Spleen (tissue), 11 donors: ENCODE measurements around the gene VRK1. TPM values are rescaled to one million over a fixed set of nuclear protein-coding genes. Genes with fewer than 3 reads are reported as not detected.

Experiments used
- DNase-seq: peaks from one replicate; pipeline ENCODE4 v3.0.0-alpha.2; 2020
- H3K27ac ChIP-seq, 8 donors: fragments of 200-600 bp; sonication (generic) in 7 of 8; 1 replicate in 4 of 8; 2 replicates in 4 of 8; pipeline versions ENCODE4 v1.5.0 to v1.8.0; 2016 to 2021; ENCODE audit warnings: inconsistent platforms in 4 of 8, mild to moderate bottlenecking in 4 of 8, moderate library complexity in 1 of 8
- H3K27me3 ChIP-seq, 7 donors: fragments of 200-600 bp; sonication (generic) in 6 of 7; replicated peaks in 1 of 7; 1 replicate in 4 of 7; 2 replicates in 3 of 7; pipeline versions ENCODE4 v1.5.0 to v1.8.0; 2016 to 2021; ENCODE audit warnings: inconsistent platforms in 3 of 7, mild to moderate bottlenecking in 1 of 7
- H3K36me3 ChIP-seq, 6 donors: fragments of 200-600 bp; sonication (generic) in 5 of 6; 1 replicate in 4 of 6; 2 replicates in 2 of 6; pipeline versions ENCODE4 v1.5.0 to v1.8.0; 2016 to 2021; ENCODE audit warnings: inconsistent platforms in 2 of 6
- H3K4me1 ChIP-seq, 6 donors: fragments of 200-600 bp; sonication (generic) in 5 of 6; 1 replicate in 3 of 6; 2 replicates in 3 of 6; pipeline versions ENCODE4 v1.5.0 to v1.8.0; 2016 to 2021; ENCODE audit warnings: inconsistent platforms in 3 of 6
- H3K4me3 ChIP-seq, 8 donors: fragments of 200-600 bp; sonication (generic) in 7 of 8; 1 replicate in 4 of 8; 2 replicates in 4 of 8; pipeline versions ENCODE4 v1.5.0 to v1.8.0; 2016 to 2021; ENCODE audit warnings: inconsistent platforms in 4 of 8, mild to moderate bottlenecking in 4 of 8, moderate library complexity in 2 of 8
- H3K9me3 ChIP-seq, 8 donors: fragments of 200-600 bp; sonication (generic) in 7 of 8; 1 replicate in 4 of 8; 2 replicates in 4 of 8; pipeline versions ENCODE4 v1.5.0 to v1.8.0; 2016 to 2021; ENCODE audit warnings: inconsistent platforms in 4 of 8
- CTCF ChIP-seq, 11 experiments: fragments of 200-600 bp in 7 of 11; fragments of 450-650 bp in 4 of 11; sonication (generic) in 4 of 11; IDR thresholded peaks in 8 of 11; conservative IDR thresholded peaks in 3 of 11; 1 replicate in 7 of 11; 2 replicates in 4 of 11; pipeline versions ENCODE4 v1.4.0 to v1.8.0; 2016 to 2021; ENCODE audit warnings: antibody characterized with exemption in 11 of 11, inconsistent platforms in 4 of 11, mild to moderate bottlenecking in 1 of 11
- POLR2A ChIP-seq, 3 donors: fragments of 450-650 bp; IDR thresholded peaks; one replicate each; pipeline ENCODE4 v1.5.1; 2017; ENCODE audit warnings: antibody characterized with exemption in 3 of 3, mild to moderate bottlenecking in 1 of 3
- POLR2AphosphoS5 ChIP-seq, 3 donors: sonication (generic); formaldehyde crosslinking; IDR thresholded peaks; one replicate each; pipeline ENCODE4 v1.5.1; 2017; ENCODE audit warnings: antibody characterized with exemption in 3 of 3
- WGBS, 5 donors: extraction: QIAGEN DNeasy Blood & Tissue Kit in 3 of 5; methylation state at CpG; one replicate each; pipeline versions ENCODE4 v1.1.5 to v1.1.7; 2013 to 2018; 5-methylcytosine and 5-hydroxymethylcytosine counted together
- intact Hi-C: fragments of 100-400 bp; cut with DNase I; formaldehyde crosslinking; loops from one replicate; pipeline ENCODE4 v1.15.0; 2023; ENCODE audit warnings: low total_unique reads
- polyA plus RNA-seq, 3 donors: library from polyadenylated mRNA; stranded (reverse); fragments of 200-250 nt; gene quantifications; one replicate each; pipeline ENCODE4 v1.2.1, GENCODE V29; 2013
- total RNA-seq, 7 donors: library from RNA; depleted of rRNA in 3 of 7; stranded (reverse); fragments of >200 nt in 3 of 7; fragmentation: NEBNext Ultra II Directional in 4 of 7; extraction: Animal tissue kit (Norgen Biotek cat#: 25700) in 4 of 7; gene quantifications; one replicate each; pipeline versions ENCODE4 v1.1.0 to v1.2.1, GENCODE V29; 2016 to 2021
- donor health status: healthy with polysubstance abuse.
- donor health status: DM: no; HTN: no; CAD: no; lungs with moderate emphysema.
- donor health status: DM: no; HTN: no; CAD: no.
- donor health status: Bipolar disorder and iron deficiency.
- donor health status: healthy.
- donor health status: DM: no; HTN: no; CAD: no.
- donor health status: DM: yes; HTN: yes; CAD: no.

The VRK1 gene
- total and polyA plus RNA-seq, 10 donors = 16.1 to 48.5 (median 29.4) TPM

GRCh38 chr14:96903444-96904023 is 106.4 kb downstream of the VRK1 start:
- peaks cover 0 to 9% (median 0%) of the 10 kb centered on the region in 6 donors for H3K36me3 ChIP-seq
- intact Hi-C loops = no loop called here
- 86 to 95% (median 93%) methylated on average over 8 of the region's 8 CpGs for WGBS, 5 donors
- DNase-seq = no peak
- no peak overlapping the region for H3K4me3 ChIP-seq
- no peak for TF ChIP-seq POLR2A (IDR thresholded peaks at IDR 0.05)
- TF ChIP-seq POLR2AphosphoS5 (IDR thresholded peaks at IDR 0.05) = no peak
- TF ChIP-seq CTCF (IDR thresholded peaks at IDR 0.05 in 8 of 11, conservative IDR thresholded peaks at IDR 0.05 in 3 of 11) = no peak
- peaks cover 0 to 17% (median 0%) of the 10 kb centered on the region in 6 donors for H3K4me1 ChIP-seq
- H3K9me3 ChIP-seq = peaks cover 0 to 6% (median 0%) of the 10 kb centered on the region in 8 donors
- peak overlapping the region in 1 of 8 donors; percentile 56 for H3K27ac ChIP-seq
- no peaks in the 10 kb centered on the region for H3K27me3 ChIP-seq

- intact Hi-C loops = no loop called here
- Histone ChIP-seq H3K9me3 (peaks cover 0 to 13% (median 5%) of the 10 kb centered on the region in 8 donors), H3K4me3 (no peak overlapping the region), H3K27me3 (no peaks in the 10 kb centered on the region), H3K4me1 (peaks cover 0 to 17% (median 0%) of the 10 kb centered on the region in 6 donors), H3K27ac (peak overlapping the region in 1 of 8 donors; percentile 56), H3K36me3 (peaks cover 0 to 9% (median 0%) of the 10 kb centered on the region in 6 donors)
- DNase-seq = no peak
- no peak for TF ChIP-seq POLR2AphosphoS5 (IDR thresholded peaks at IDR 0.05)
- TF ChIP-seq POLR2A (IDR thresholded peaks at IDR 0.05) = no peak
- TF ChIP-seq CTCF (IDR thresholded peaks at IDR 0.05 in 8 of 11, conservative IDR thresholded peaks at IDR 0.05 in 3 of 11) = no peak
- WGBS, 5 donors = 75 to 84% (median 80%) methylated on average over 3 of the region's 3 CpGs
Observed at GRCh38 chr14:96904201-96904600, 107.0 kb downstream of the VRK1 start.

GRCh38 chr14:96905065-96905464 is 107.9 kb downstream of the VRK1 start:
- TF ChIP-seq POLR2AphosphoS5 (IDR thresholded peaks at IDR 0.05) (no peak), CTCF (IDR thresholded peaks at IDR 0.05 in 8 of 11, conservative IDR thresholded peaks at IDR 0.05 in 3 of 11) (no peak), POLR2A (IDR thresholded peaks at IDR 0.05) (no peak)
- intact Hi-C loops = no loop called here
- 91 to 100% (median 97%) methylated on average over 1 of the region's 1 CpG for WGBS, 5 donors
- H3K27ac ChIP-seq = peak overlapping the region in 1 of 8 donors; percentile 81
- H3K4me1 ChIP-seq = peaks cover 0 to 17% (median 0%) of the 10 kb centered on the region in 6 donors
- no peak overlapping the region for H3K4me3 ChIP-seq
- H3K9me3 ChIP-seq = peaks cover 0 to 22% (median 14%) of the 10 kb centered on the region in 8 donors
- H3K36me3 ChIP-seq = peaks cover 0 to 2% (median 0%) of the 10 kb centered on the region in 6 donors
- DNase-seq = no peak
- no peaks in the 10 kb centered on the region for H3K27me3 ChIP-seq

GRCh38 chr14:96905825-96906224 is 108.6 kb downstream of the VRK1 start:
- no peaks in the 10 kb centered on the region for H3K27me3 ChIP-seq
- peaks cover 0 to 27% (median 17%) of the 10 kb centered on the region in 8 donors for H3K9me3 ChIP-seq
- TF ChIP-seq POLR2A (IDR thresholded peaks at IDR 0.05) = no peak
- TF ChIP-seq CTCF (IDR thresholded peaks at IDR 0.05 in 8 of 11, conservative IDR thresholded peaks at IDR 0.05 in 3 of 11) = no peak
- no peak for TF ChIP-seq POLR2AphosphoS5 (IDR thresholded peaks at IDR 0.05)
- intact Hi-C loops = no loop called here
- DNase-seq = no peak
- peaks cover 0 to 19% (median 0%) of the 10 kb centered on the region in 6 donors for H3K4me1 ChIP-seq
- no peaks in the 10 kb centered on the region for H3K36me3 ChIP-seq
- peak overlapping the region in 6 of 8 donors; percentile 24 to 81 (median 46) for H3K27ac ChIP-seq
- WGBS, 5 donors = 53 to 82% (median 73%) methylated on average over 3 of the region's 3 CpGs
- H3K4me3 ChIP-seq = no peak overlapping the region
